Neuron (in vitro differentiated cells): ENCODE data around the gene CDH2.

Experiments
- H2AFZ ChIP-seq: one replicate; pipeline ENCODE4 v1.6.1; 2013; ENCODE audit warnings: low read depth, mild to moderate bottlenecking, inconsistent platforms, low read length, moderate library complexity
- H3K27me3 ChIP-seq: one replicate; pipeline ENCODE4 v1.6.1; 2013; ENCODE audit warnings: low read length; ENCODE audit not compliant: insufficient read depth
- H3K36me3 ChIP-seq: one replicate; pipeline ENCODE4 v1.6.1; 2013; ENCODE audit warnings: low read length; ENCODE audit not compliant: insufficient read depth
- H3K4me1 ChIP-seq: one replicate; pipeline ENCODE4 v1.6.1; 2013; ENCODE audit warnings: low read length; ENCODE audit not compliant: insufficient read depth
- H3K4me3 ChIP-seq: 2 replicates; pipeline ENCODE4 v1.5.1; 2013; ENCODE audit warnings: mild to moderate bottlenecking, low read length, moderate library complexity
- H3K9me3 ChIP-seq: one replicate; pipeline ENCODE4 v1.6.1; 2013; ENCODE audit warnings: low read length

CDH2 gene

DNA sequence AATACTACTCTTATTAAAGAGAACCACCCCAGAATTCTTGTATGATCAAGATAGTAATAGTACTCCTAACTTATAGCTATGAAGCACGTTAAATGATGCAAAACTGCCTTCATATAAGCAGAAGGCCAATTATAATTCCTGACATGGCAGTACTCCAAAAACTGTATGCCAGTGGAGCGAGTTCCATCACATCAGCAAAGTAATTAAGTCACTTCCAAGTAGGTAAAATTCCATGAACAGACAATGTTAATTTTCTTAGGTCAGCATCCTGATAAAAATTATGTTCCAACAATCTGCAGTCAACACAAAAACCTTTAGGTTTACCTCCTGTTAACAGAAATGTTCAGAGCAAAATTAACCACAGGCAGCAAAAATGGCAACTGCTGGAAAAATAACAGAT, 136.7 kb downstream of the CDH2 start:
- peaks cover 90% of the 10 kb centered on the region for H3K4me1 ChIP-seq
- H3K4me3 ChIP-seq = no peak overlapping the region
- no peaks in the 10 kb centered on the region for H3K27me3 ChIP-seq
- no peak overlapping the region for H2AFZ ChIP-seq
- peaks cover 3% of the 10 kb centered on the region for H3K36me3 ChIP-seq
- no peaks in the 10 kb centered on the region for H3K9me3 ChIP-seq

GRCh38 chr18:28039691-28040090, 137.2 kb downstream of the CDH2 start:
- H3K4me3 ChIP-seq = no peak overlapping the region
- no peaks in the 10 kb centered on the region for H3K9me3 ChIP-seq
- peaks cover 3% of the 10 kb centered on the region for H3K36me3 ChIP-seq
- H2AFZ ChIP-seq = no peak overlapping the region
- peaks cover 90% of the 10 kb centered on the region for H3K4me1 ChIP-seq
- no peaks in the 10 kb centered on the region for H3K27me3 ChIP-seq

DNA sequence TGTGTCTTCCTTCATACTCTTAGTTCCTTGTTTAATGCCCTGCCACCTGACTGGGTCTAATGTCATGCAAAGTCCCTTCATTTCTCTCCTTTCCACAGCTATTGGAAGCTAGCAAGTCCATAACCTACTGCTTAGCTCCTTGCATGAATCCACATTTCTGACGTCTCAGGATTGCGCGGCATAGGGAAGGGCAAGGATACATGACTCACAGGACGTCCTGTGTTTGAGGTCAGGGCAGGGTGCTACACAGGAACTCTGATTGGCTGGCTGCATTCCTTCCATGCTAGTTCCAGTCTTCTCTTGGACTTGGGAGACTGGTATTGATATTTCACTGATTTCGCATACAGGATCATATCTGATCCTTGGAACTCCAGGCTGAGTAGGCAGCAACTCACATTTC, 137.9 kb downstream of the CDH2 start:
- Histone ChIP-seq H3K4me3 (no peak overlapping the region), H3K27me3 (no peaks in the 10 kb centered on the region), H3K9me3 (no peaks in the 10 kb centered on the region), H3K36me3 (peaks cover 3% of the 10 kb centered on the region), H2AFZ (no peak overlapping the region), H3K4me1 (peaks cover 92% of the 10 kb centered on the region)

DNA sequence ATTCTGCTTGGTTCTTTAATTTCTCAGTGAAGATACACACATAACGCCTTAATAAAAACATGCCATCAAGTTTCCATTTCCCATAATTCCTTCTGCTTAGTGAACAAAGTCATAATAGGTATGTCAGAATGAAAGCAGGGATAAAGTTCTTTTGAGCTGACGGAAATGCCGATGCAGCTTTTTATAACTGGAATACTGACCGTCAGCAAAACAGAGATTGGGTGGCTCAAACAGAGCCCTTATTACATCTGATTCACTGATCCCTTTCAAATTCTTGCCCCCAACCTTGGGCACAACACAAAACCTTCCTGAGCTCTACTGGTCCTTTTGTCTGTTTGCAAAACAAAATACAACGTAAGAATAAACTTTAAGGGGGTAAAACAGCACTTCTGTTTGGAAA, 140.4 kb downstream of the CDH2 start:
- H3K4me1 ChIP-seq = peaks cover 95% of the 10 kb centered on the region
- no peaks in the 10 kb centered on the region for H3K27me3 ChIP-seq
- H3K9me3 ChIP-seq = no peaks in the 10 kb centered on the region
- peaks cover 3% of the 10 kb centered on the region for H3K36me3 ChIP-seq
- peak overlapping the region; percentile 32 for H3K4me3 ChIP-seq
- no peak overlapping the region for H2AFZ ChIP-seq

DNA sequence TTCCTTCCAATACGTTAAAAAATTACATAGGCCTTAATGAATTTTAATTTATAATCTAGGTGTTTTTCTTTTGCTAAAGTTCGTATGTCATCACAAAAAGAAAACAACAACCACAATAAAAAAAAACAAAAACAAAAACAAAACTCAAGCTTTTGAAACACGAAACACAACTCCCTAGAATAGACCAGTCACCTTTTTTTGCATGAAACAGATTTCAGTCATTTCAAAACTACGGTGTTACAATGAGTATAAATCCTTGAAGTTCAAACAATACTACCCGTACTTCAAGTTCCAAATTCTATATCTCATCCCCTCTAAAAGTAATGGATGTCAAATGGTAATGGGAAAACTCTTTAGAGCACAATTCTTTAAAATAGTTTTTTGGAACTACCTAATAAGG, 142.4 kb downstream of the CDH2 start:
- Histone ChIP-seq H3K27me3 (no peaks in the 10 kb centered on the region), H3K4me3 (no peak overlapping the region), H2AFZ (no peak overlapping the region), H3K9me3 (no peaks in the 10 kb centered on the region), H3K36me3 (peaks cover 3% of the 10 kb centered on the region), H3K4me1 (peaks cover 81% of the 10 kb centered on the region)

- H3K4me1 ChIP-seq = peaks cover 59% of the 10 kb centered on the region
- H2AFZ ChIP-seq = no peak overlapping the region
Observed at GRCh38 chr18:28032177-28032576, 144.8 kb downstream of the CDH2 start.

DNA sequence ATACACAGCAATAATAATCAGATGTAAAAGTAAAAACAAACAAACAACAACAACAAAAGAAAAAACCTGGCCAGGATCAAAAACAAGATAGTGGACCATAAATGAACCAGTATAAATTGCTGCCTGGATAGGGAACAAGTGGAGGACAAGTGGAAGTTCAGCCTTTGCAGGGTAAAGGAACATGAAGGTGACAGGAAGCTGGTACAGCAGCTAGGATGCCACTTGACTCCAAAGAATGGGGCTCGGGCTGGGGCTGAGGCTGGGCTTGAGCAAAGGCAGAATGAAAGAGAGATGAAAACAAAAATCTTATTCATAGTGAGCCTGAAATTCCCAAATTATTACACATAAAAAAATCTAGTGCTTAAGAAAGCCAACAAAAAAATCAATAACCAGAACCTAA, 146.5 kb downstream of the CDH2 start:
- H2AFZ ChIP-seq = no peak overlapping the region
- H3K27me3 ChIP-seq = no peaks in the 10 kb centered on the region
- H3K36me3 ChIP-seq = peaks cover 4% of the 10 kb centered on the region
- H3K4me1 ChIP-seq = peaks cover 45% of the 10 kb centered on the region
- H3K9me3 ChIP-seq = no peaks in the 10 kb centered on the region
- no peak overlapping the region for H3K4me3 ChIP-seq

More at GRCh38 chr18:28032177-28032576, 144.8 kb downstream of the CDH2 start:
- H3K27me3 ChIP-seq = no peaks in the 10 kb centered on the region
- H3K9me3 ChIP-seq = no peaks in the 10 kb centered on the region
- H3K36me3 ChIP-seq = no peaks in the 10 kb centered on the region
- H3K4me3 ChIP-seq = no peak overlapping the region

- H3K27me3 ChIP-seq = no peaks in the 10 kb centered on the region
- no peak overlapping the region for H3K4me3 ChIP-seq
- H3K36me3 ChIP-seq = peaks cover 13% of the 10 kb centered on the region
- no peak overlapping the region for H2AFZ ChIP-seq
- H3K4me1 ChIP-seq = peaks cover 18% of the 10 kb centered on the region
- H3K9me3 ChIP-seq = no peaks in the 10 kb centered on the region
Observed at GRCh38 chr18:28027755-28028154, 149.2 kb downstream of the CDH2 start.

GRCh38 chr18:28019425-28020108, 157.4 kb downstream of the CDH2 start:
- Histone ChIP-seq H3K27me3 (no peaks in the 10 kb centered on the region), H3K4me3 (no peak overlapping the region), H3K4me1 (peaks cover 3% of the 10 kb centered on the region), H2AFZ (no peak overlapping the region), H3K36me3 (peaks cover 14% of the 10 kb centered on the region), H3K9me3 (no peaks in the 10 kb centered on the region)

GRCh38 chr18:28018351-28018750, 158.6 kb downstream of the CDH2 start:
- Histone ChIP-seq H3K9me3 (no peaks in the 10 kb centered on the region), H3K27me3 (no peaks in the 10 kb centered on the region), H2AFZ (no peak overlapping the region), H3K36me3 (peaks cover 14% of the 10 kb centered on the region), H3K4me3 (no peak overlapping the region), H3K4me1 (peaks cover 3% of the 10 kb centered on the region)

DNA sequence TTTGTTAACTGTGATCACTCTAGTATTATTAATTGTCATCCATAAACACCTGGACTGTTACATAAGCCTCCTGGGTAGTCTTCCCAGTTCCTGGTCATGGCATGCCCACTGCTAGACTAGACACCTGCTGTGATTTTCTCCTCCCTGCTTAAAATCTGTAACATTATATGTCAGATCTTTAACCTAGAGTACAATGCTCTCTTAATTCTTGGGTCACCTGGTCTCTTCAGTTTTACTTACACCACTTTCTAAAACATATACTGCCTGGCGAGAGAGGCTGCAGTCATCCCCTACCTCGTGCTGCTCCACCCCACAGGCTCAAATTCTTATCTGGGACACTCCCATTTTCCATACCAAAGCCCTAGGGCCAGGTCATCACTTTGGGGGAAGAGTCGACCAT, 161.3 kb downstream of the CDH2 start:
- H3K27me3 ChIP-seq = no peaks in the 10 kb centered on the region
- peaks cover 19% of the 10 kb centered on the region for H3K4me1 ChIP-seq
- peaks cover 34% of the 10 kb centered on the region for H3K36me3 ChIP-seq
- no peaks in the 10 kb centered on the region for H3K9me3 ChIP-seq
- H3K4me3 ChIP-seq = no peak overlapping the region
- no peak overlapping the region for H2AFZ ChIP-seq

- Histone ChIP-seq H3K9me3 (no peaks in the 10 kb centered on the region), H2AFZ (no peak overlapping the region), H3K27me3 (no peaks in the 10 kb centered on the region), H3K4me3 (no peak overlapping the region), H3K4me1 (peaks cover 22% of the 10 kb centered on the region), H3K36me3 (peaks cover 55% of the 10 kb centered on the region)
Observed at GRCh38 chr18:28013066-28013465, 163.9 kb downstream of the CDH2 start.

GRCh38 chr18:28012336-28012735, 164.6 kb downstream of the CDH2 start:
- Histone ChIP-seq H2AFZ (no peak overlapping the region), H3K4me1 (peaks cover 22% of the 10 kb centered on the region), H3K4me3 (no peak overlapping the region), H3K27me3 (no peaks in the 10 kb centered on the region), H3K9me3 (no peaks in the 10 kb centered on the region), H3K36me3 (peaks cover 61% of the 10 kb centered on the region)

DNA sequence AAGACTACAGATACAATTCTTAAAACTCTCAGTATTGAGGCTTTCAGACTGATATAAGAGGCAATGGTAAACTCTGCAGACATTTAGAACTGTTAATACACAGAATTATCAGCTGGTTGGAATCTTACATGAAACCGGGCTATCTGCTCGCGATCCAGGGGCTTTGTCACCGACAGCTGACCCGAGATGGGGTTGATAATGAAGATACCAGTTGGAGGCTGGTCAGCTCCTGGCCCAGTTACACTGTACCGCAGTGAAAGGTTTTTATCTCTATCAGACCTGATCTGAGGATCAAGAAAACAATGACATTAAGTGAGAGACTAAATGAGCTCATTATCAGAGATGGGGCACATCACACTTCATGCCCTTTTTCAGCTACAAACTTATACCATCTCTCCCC, 167.3 kb downstream of the CDH2 start:
- H3K36me3 ChIP-seq = peaks cover 81% of the 10 kb centered on the region
- H2AFZ ChIP-seq = no peak overlapping the region
- H3K9me3 ChIP-seq = no peaks in the 10 kb centered on the region
- H3K27me3 ChIP-seq = no peaks in the 10 kb centered on the region
- H3K4me1 ChIP-seq = peaks cover 18% of the 10 kb centered on the region
- H3K4me3 ChIP-seq = no peak overlapping the region
